ENCODE data around the gene OPCML.

DNA sequence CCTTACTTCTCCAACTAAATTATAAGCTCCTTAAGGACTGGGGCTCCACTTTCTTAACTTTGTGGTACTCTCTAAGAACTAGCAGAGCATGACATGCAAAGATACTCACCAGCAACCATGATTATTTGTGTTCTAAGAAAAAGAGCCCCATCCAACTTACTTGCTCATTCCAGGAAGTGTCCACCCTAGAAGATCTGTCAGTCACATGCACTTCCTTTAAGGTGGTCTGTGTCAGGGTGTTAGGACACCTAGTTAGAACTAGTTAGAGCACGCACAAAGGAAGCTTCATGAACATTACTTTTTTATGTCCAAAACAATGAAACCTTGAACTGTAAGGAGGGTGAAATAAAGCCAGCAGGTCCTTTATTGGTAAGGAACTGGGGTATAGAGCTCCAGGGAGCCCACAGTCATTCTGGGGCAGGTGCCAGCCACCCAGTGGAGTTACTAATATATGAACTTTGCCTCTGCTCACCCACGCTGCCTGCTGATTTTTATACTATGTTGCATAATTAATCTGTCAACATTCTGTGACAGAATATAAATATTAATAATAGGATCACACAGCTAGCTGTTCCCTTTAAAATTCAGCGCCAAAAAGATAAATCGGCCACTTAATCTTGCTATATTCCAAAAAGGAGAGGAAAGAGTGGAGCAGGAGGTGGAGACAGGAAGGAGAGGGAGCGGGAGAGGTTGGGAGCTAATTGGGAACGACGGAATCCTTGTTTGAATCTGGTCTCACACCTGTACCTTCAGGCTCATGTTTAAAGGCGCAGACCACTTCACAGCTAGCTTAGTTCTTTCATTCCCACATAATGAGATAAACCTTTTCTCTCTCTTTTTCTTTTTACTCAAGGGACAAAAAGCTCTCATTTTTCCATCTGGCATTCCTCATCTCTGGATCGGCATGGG is 755.0 kb downstream of the OPCML start:
- TF ChIP-seq, protein P1, sequence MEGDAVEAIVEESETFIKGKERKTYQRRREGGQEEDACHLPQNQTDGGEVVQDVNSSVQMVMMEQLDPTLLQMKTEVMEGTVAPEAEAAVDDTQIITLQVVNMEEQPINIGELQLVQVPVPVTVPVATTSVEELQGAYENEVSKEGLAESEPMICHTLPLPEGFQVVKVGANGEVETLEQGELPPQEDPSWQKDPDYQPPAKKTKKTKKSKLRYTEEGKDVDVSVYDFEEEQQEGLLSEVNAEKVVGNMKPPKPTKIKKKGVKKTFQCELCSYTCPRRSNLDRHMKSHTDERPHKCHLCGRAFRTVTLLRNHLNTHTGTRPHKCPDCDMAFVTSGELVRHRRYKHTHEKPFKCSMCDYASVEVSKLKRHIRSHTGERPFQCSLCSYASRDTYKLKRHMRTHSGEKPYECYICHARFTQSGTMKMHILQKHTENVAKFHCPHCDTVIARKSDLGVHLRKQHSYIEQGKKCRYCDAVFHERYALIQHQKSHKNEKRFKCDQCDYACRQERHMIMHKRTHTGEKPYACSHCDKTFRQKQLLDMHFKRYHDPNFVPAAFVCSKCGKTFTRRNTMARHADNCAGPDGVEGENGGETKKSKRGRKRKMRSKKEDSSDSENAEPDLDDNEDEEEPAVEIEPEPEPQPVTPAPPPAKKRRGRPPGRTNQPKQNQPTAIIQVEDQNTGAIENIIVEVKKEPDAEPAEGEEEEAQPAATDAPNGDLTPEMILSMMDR (IDR thresholded peaks at IDR 0.05; ENCODE audit: low read length) = no peak
- TF ChIP-seq EZH2phosphoT487 (IDR thresholded peaks at IDR 0.05; ENCODE audit: low read length) = no peak
